ENCODE data around the gene CYP1B1. TPM values are rescaled to one million over a fixed set of nuclear protein-coding genes. Genes with fewer than 3 reads are reported as not detected.
"Not testable (repeated sequence)": the region's sequence is repeated elsewhere in the genome, so short reads cannot be mapped to it uniquely, and the experiment has no call there.

The CYP1B1 gene
- total RNA-seq, 1 donor from 2014 or later, result 0.20 TPM

DNA sequence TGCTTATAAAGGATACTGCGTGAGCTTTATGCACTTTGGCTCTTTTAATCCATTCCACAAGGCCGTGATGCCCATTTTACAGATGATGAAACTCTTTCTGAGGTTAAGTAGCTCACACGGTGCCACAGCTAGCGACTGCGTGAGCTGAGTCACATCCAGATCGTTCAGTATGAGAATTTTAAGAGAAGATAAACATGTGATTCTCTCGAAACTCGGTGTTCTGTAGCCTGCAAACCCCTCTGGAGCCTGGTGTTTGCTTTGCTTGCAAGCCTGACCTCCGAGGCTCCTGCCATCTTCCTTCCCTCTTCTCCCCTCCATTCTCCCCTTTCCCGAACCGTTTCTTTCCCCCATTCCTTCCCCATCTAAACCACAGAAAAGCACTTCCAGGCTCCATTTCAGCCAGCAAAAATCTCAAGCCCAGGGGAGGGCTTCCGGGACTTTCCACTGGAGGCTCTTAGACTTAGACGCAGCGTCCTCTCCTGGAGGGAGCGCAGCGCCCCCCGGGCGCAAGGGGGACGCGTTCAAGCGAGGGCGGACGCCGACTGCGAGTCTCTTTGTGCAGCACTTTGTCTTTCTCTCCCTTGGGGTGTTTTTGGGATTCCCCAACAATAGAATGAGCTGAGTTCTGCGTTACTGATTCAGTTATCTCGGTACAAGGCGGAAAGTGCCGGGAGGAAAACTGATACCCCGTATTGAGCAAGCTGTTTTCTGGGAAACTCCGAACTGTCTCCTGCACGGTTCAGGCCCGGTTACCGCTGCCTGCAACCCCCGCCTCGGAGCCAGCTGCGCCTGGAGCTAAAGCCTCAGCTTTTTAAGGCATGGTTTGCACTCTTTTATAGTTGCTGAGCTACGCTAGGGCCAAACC, 38.0 kb downstream of the CYP1B1 start:
- DNase-seq (ENCODE audit: low read depth in 2 of 2), result peak in 1 of 2 donors; percentile 17

DNA sequence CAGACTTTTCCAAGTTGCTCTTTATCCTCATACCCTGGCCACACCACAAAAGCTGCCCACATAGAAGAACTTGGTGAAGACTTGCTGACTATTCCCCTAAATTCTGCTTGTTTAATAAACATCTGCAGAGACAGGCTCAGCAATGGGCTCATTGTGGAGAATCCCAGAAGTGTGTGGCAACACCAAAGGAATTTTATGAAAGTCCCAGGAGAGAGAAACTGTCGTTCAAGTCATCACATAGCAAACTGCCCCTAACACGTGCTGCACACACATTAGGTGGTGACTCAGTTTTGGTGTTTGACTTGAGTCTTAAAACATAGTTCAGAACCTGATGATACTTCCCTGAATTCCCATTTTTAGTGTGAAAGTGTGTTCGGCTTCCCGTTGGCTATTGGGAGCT, 38.6 kb downstream of the CYP1B1 start:
- DNase-seq (ENCODE audit: low read depth in 2 of 2), result no peak

DNA sequence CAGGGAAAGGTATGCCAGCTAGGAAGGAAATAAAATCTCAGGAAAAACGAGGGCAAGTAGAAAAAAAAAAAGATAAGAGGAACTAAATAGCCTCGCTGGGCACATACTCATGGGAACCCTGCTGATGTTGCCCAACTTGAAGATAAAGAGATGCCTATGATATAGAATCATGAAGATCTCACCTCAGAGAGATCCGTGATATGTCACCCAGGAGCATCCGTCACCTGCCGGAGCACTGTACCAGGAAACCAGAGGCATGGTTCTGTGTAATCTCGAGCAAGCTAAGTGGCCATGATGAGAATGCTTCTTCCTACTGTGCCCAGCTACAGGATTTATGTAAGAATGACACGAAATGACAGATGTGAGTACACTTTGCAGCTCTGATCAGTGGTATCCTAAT, 40.0 kb downstream of the CYP1B1 start:
- no peak for DNase-seq (ENCODE audit: low read depth in 2 of 2)

DNA sequence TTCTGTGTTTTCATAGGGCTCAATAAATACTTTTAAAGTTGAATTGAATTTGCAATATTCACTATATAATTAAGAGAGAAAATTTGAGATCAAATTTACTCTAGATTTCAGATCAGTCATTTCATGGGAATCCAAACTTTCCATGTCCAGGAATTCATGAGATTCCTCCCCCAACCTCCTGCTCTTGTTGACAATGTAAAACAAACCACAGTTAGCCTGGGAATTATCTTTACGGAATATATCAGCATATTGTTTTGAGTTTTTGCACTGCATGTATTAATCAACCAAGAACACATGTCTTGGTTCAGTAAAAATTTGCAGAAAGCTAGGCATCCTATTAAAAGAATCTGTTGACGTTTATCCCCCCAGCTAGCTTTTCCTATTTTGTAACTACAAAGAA, 42.3 kb downstream of the CYP1B1 start:
- no peak for DNase-seq (ENCODE audit: low read depth in 2 of 2)

DNA sequence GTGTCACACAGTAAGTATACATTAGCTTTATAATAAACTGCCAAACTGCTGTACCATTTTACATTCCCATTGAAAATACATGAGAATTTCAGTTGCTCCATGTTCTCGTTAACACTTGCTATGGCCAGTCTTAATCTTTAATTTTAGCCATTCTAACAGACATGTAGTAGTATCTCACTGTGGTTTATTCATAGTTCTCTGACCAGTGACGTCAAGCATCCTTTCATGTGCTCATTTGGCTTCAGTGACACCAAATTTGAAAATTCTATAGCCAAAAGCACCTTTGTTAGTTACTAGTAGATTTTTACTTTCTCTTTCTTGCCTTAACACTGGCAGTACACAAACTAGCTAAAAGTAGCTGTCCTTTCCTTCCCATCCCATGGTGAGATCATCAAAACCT, 43.0 kb downstream of the CYP1B1 start:
- DNase-seq (ENCODE audit: low read depth in 2 of 2), result no peak

DNA sequence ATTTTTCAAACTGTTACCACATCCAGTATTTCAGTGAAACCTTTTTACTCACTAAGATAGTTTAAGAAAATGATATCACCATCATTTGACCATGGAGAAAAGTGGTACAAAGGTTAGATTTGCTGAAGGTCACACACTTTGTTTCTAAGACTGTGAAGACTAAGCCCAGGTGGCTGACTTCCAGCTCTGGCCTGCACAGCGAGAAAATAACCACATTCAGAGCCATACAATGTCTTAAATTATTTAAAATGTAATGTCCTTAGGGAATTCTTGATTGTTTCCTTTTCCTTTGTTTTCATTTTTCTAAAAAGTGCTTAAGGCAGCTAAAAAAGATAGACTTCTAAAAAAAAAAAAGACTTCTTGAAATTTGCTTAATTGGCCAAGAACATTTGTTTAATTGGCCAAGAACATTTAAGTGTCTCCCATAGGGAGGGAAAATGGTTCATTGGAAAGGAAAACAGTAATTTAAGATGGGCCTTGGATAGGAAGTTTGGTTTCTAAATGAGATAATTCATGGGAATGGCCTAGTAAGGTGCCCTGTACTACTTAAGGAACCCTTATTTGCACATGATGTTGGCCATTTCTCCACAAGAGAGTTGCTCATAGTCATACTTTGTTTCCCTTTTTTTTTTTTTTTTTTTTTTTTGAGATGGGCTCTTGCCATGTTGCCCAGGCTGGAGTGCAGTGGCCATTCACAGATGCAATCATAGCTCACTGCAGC, 45.2 kb downstream of the CYP1B1 start:
- no peak for DNase-seq (ENCODE audit: low read depth in 2 of 2)

DNA sequence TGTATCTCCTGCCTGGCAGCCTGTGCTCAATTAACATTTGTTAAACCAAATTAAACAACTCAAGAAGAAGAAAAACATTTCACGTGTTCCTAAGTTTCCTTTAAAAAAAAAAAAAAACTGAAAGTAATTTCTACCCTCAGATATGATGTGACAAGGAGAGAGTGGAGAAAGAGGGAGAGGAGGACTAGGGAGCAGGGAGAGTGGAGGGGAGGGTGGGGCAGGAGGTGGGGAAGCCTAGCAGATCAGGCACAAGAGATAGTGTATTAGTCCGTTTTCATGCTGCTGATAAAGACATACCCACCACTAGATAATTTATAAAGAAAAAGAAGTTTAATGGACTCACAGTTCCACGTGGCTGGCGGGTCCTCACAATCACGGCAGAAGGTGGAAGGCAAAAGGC, 46.4 kb downstream of the CYP1B1 start:
- no peak for DNase-seq (ENCODE audit: low read depth in 2 of 2)

DNA sequence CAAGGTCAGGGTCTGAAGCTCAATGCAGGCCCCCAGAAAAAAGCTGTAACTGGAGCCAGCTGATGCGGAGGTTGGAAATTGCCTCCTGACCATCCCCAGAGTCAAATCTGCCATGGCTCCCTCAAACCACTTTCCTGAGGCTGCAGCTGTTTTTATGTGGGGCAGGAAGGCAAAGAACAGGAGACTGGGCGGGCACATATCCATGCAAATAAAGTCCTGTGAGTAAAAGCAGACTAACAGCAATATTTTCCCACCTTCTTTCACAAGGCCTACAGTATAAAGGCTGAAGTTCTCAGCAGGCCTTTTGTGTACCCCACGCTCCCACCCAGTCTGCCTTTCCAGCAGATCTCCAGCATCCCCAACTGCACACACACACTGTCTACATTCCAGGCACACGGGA, 47.1 kb downstream of the CYP1B1 start:
- DNase-seq (ENCODE audit: low read depth in 2 of 2), result no peak

DNA sequence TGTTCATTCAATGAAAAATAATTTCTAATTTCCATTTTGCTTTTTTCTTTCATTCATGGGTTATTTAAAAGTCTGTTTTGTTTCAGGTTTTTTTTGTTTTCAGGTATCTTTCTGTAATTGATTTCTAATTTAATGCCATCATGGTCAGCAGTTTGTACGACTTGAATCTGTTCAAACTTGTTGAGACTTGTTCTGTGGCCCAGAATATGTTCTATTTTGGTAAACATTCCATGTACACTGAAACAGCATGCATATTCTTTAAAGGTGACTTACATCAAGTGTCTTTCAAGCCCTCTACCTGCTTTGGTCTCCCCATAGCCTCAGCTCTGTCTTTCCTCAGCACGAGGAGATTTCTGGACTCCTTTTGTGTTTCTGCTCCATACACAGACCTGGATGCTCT, 49.1 kb downstream of the CYP1B1 start:
- no peak for DNase-seq (ENCODE audit: low read depth in 2 of 2)

DNA sequence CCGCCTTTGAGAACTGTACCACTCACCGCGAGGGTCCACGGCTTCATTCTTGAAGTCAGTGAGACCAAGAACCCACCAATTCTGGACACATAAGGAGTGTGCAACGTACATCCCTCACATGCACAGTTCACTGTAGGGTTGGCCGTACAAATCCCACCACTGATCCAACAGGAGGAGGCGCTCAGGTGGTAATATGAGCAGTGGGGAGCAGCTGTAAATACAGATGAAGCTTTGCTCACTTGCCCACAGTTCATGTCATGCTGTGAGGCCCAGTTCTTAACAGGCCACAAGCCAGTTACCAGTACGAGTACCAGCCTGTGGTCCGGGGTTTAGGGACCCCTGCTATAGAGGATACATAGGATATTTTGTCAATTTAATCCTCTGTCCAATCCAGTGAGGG, 54.4 kb downstream of the CYP1B1 start:
- DNase-seq (ENCODE audit: low read depth in 2 of 2), result no peak

DNA sequence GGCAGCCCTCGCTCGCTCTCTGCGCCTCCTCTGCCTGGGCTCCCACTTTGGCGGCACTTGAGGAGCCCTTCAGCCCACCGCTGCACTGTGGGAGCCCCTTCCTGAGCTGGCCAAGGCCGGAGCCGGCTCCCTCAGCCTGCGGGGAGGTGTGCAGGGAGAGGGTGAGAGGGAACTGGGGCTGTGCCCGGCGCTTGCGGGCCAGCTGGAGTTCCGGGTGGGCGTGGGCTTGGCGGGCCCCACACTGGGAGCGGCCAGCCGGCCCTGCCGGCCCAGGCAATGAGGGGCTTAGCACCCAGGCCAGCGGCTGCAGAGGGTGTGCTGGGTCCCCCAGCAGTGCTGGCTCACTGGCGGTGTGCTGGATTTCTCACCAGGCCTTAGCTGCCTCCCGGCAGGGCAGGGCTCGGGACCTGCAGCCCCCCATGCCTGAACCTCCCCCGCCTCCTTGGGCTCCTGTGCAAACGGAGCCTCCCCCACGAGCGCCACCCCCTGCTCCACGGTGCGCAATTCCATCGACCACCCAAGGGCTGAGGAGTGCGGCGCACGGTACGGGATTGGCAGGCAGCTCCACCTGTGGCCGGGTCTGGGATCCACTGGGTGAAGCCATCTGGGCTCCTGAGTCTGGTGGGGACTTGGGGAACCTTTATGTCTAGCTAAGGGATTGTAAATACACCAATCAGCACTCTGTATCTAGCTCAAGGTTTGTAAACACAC, 55.4 kb downstream of the CYP1B1 start:
- DNase-seq (ENCODE audit: low read depth in 2 of 2), result not testable (repeated sequence)

DNA sequence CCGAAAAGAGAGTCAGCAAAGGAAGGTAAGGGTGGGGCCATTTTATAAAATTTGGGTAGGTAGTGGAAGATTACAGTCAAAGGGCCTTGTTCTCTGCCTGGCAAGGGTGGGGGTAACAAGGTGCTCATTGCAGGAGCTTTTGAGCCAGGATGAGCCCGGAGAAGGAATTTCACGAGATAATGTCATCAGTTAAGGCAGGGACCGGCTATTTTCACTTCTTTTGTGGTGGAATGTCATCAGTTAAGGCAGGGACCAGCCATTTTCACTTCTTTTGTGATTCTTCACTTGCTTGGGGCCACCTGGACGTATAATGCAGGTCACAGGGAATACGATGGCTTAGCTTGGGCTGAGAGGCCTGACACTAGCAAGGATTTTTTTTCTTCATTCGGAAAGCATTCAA, 58.1 kb downstream of the CYP1B1 start:
- DNase-seq (ENCODE audit: low read depth in 2 of 2), result no peak

Other genes starting within 250 kb of the CYP1B1 start
- 1.6 and 2.0 TPM in 2 replicates for gene RMDN2, start 150.9 kb downstream of the CYP1B1 start, total RNA-seq

Measured in lung microvascular endothelial cell (primary cell).